Measurements from ENCODE around the gene ZNF747.

Gene ZNF747

DNA sequence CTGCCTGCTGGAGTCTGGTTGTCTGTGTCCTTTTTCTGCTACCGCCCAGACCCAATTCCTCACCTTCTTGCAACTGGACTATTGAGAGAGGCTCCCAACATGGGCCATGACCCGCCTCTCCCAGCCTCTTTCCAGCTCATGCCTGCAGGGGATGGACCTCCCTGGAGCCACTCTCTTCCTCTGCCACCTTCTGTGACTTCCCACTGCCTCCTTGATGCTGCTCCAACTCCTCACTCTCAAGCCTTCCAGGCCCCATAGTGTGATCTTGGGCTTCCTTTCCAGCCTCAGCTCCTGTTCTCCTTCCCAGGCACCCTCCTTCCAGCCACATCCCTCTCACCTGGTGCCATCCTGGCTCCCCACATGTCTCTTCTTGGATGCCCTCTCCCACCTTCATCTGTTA lies 19.4 kb downstream of the ZNF747 start:
- DNase-seq (ENCODE audit: low read depth), result no peak

DNA sequence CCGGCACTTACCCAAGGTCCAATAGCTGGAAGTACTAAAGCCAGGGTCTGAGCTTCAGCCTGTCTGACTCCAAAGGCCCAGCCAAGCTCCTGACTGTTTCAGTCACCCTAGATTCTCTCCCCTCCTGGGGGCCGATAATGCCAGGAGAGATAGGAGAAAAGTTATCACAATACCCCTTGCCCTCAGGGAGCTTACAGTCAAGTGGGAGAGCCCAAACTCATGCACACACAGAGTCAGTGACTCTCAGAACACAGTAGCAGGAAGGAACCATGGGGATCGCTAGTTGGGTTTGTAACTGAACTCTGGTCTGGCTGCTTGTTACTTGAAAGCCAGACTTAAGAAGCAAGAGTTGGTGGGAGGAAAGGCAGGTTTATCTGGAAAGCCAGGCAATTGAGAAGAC lies 23.1 kb downstream of the ZNF747 start:
- no peak for DNase-seq (ENCODE audit: low read depth)

DNA sequence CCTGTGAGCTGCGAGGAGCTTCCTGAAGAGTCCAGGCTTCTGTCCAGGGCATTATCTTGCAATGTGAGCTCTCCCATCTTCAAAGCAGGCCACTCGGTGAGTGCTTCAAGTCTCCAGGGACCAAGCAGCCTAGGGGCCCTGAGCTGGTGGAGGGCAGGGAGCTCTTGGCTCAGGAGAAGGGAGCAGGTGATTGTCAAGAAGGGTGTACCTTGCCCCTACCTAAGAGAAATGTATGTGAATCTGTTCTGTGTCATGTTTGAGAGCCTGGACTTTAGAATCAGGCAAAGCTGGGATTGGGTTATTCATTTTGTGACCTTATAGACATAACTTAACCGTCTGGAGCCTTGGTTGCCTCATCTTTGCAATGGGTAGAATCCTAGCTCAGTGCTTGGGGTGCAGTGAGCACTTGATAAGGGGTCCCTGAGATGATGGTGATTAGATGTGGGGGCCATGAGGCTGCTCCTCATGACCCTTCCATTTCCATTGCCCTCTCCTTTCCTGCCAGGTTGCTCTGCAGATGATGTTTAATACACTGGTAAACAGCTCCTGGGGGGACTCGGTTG lies 24.2 kb downstream of the ZNF747 start:
- no peak for DNase-seq (ENCODE audit: low read depth)

DNA sequence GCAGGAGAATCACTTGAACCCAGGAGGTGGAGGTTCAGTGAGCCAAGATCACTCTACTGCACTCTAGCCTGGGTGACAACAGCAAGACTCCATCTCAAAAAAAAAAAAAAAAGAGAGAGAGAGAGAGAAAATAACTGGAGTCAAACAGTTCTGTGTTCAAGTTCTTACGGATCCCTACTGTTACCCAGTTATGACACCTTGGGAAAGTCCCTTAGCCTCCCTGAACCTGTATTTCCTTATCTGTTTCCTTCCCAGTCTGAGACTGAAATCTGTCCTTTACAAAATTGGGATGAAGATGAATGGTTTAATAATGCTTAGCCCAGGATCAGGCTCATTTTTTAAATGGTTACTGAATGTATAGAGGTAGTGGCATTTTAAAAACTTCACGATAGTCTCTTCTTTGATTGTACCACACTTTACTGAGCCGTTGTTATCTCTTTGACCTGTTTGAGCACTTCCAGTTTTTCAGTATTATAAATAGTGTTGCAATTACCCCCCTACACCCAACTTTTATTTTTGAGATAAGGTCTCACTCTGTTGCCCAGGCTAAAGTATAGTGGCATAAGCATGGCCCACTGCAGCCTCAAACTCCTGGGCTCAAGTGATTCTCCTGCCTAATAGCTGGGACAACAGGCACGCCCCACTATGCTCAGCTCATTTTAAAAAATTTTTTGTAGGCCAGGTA lies 25.4 kb downstream of the ZNF747 start:
- DNase-seq (ENCODE audit: low read depth), result no peak

DNA sequence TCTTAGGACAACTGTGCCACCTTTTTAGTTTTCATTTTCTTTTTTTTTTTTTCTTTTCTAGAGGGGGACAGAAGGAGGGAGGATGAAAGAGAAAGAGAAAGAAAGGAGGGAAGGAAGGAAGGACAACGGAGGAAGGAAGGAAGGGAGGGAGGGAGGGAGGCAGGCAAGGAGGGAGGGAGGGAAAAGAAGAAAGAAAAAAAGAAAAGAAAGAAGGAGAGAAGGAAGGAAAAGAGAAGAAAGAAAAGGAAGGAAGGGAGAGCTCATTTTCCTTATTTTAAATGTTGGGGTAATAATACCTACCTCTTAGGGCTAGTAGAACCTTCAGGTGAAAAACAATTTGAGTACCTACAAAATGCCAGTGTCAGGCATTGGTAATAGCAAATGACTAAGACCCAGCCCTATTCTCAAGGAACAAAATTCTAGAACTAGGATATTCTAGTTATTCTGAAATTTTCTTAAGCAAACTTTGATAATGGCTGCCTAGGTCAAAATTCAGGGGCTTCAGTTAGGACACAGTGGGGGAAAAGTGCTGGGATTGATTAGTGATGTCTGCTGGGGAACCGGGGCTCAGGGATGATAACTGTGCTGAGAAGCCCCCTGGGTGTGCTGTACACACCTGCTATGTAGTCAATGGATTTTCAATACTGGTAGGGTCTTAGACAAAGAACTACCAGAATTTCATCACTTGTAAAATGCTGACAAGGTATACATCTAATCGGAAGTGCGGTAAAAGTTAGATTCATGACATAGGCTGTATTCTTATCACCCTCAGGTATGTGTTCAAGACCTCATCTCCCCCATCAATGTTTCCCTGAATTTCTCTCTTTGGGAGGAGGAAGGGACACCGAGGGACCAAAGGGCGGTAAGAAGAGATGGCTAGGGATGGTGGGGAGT lies 31.0 kb downstream of the ZNF747 start:
- DNase-seq (ENCODE audit: low read depth), result no peak

DNA sequence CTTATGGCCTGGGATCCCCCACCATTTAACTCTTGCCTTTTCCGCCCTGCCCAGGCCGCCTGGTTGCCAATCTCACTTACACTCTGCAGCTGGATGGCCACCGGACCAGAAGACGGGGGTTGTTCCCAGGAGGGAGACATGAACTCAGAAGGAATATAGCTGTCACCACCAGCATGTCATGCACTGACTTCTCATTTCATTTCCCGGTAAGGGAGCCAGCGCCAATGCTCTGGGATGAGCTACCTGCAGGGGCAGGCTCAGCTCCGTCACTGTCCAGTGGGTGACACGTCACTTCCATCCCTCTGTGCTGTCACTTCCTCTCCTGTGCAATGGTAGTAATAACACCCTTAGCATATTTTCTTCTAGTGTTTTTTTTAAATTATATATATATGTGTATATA lies 35.4 kb downstream of the ZNF747 start:
- no peak for DNase-seq (ENCODE audit: low read depth)

DNA sequence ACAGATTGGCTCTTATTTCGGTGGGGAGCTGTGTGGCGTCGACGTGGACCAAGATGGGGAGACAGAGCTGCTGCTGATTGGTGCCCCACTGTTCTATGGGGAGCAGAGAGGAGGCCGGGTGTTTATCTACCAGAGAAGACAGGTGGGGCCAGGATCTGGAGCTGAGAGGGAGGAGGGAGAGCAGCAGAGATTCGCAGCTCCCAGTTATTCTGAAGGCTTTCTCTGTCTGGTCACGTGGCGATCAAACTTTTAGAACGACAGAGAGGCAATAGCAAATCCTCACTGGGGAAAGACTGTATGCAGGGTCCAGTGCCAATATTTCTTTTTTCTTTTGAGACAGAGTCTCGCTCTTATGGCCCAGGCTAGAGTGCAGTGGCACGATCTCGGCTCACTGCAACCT lies 39.9 kb downstream of the ZNF747 start:
- DNase-seq (ENCODE audit: low read depth), result no peak

DNA sequence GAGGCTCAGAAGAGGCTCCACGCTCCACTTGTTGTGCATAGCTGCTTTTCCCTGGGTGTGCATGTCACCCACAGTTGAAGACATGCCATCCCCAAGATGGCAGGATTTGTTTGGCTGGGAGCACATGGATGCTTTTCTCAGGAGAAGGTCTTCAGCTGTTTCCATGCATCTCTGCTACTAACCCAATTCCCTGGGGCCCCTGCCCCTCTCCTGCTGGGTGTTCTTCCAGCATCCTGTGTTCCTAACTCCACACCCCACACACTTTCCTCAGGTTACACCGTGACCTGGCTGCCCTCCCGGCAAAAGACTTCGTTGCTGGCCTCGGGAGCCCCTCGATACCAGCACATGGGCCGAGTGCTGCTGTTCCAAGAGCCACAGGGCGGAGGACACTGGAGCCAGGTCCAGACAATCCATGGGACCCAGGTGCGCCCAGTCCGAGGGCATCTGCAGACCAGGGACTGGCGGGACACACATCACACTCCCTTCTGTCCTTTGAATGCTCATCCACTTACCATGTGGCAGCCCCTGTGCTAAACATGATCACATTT lies 40.6 kb downstream of the ZNF747 start:
- no peak for DNase-seq (ENCODE audit: low read depth)

DNA sequence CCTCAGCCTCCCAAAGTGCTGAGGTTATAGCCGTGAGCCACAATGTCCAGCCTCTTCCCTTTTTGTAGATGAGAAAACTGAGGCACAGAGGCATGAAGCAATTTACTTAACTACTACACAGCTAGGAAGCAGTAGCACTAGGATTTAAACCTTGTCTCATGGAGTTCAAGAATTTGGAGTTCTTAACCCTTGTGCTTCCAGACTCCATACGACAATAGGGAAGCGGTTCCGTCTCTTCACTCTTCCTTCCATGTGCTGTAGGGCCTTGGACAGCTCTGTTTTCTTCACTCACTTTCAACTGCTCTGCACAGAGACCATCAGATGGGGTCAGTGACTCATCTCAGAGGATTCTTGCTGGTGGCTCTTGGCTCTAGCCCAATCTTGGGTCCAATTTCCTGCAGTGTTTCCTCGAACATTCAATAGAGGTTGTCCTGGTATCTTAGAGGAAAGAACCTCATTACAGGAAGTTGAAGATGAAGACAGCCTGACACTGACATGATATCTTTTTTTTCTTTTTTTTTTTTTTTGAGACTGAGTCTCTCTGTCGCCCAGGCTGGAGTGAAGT lies 42.8 kb downstream of the ZNF747 start:
- DNase-seq (ENCODE audit: low read depth), result peak; percentile 17

DNA sequence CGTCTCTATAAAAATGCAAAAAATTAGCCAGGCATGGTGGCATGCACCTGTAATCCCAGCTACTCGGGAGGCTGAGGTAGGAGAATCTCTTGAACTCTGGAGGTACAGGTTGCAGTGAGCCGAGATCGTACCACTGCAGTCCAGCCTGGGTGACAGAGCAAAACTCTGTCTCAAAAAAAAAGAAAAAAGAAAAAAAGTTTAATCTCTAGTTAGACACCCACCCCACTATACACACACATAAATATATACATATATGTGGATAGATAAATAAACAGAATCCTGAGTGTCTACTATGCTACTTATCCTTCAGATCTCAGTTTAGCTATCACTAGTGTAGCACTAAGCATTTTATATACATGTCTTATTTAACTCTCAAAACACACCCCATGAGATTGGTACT lies 43.4 kb downstream of the ZNF747 start:
- no peak for DNase-seq (ENCODE audit: low read depth)

DNA sequence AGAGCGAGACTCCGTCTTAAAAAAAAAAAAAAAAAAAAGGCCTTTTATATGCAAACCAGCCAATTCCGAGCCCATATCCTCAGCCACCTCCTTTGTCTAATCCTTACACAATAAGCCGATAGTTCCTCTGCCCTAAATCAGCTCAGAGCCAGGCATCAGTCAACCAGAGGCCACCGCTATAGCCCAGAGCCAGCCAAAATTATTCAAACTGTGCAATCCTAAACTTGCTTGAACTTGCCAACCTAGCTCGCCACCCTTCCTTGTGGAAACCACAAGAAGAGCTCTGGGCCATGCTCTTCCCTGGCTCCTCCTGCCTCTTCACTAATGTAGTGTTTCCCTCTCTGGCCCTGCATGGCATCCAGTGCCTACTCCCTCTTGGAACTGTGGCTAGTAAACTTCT lies 44.4 kb downstream of the ZNF747 start:
- no peak for DNase-seq (ENCODE audit: low read depth)

DNA sequence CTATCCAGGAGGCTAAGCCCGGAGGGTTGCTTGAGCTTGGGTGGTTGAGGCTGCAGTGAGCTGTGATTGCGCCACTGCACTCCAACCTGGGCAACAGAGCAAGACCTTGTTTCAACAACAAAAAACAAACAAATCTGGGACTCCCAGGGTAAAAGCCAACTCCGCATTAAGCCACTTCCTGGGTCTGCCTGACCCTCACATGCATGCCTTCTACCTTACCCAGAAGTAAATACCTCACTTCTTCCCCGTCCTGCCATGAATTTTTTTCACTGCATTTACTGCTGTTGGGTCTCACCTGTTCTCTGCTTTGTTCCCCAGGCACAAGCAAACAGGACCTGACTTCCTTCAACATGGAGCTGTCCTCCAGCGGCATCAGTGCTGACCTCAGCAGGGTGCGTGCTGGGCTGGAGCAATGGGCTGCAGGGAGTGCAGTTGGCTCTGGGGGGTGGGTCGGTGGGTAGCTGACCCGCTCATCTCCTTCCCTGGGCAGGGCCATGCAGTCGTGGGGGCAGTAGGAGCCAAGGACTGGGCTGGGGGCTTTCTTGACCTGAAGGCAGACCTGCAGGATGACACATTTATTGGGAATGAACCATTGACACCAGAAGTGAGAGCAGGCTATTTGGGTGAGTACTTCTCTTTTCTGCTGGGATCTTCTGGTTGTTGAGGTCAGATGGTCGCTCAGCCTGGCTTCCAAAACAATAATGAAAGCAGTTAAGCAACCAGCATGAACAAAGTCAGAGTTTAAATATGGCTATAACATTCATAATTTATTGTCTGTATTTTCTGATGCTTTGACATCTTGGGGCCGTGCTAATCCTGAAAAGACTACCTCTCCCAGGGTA lies 45.7 kb downstream of the ZNF747 start:
- no peak for DNase-seq (ENCODE audit: low read depth)

DNA sequence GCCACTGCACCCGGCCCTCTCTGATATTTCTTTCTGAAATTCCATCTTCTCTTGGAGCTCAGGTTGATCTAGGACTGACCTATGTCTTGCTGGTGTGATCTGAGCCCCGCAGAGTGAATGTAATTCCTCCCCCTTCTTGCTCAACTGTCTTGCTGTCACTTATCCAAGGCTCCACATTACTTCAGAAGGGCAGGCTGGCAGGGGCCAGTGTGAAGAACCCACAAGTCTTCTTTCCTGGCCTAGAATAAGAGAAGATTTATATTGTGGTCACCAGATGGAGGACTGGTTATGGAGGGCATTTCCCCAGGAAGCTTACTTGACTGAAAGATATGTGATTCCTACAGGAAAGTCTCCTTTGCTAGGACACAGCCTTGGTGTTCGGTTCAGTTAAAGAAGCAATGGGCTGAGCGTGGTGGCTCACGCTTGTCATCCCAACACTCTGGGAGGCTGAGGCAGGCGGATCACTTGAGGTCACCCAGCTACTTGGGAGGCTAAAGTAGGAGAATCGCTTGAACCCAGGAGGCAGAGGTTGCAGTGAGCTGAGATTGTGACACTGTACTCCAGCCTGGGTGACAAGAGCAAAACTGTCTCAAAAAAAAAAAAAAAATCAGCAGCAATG lies 48.7 kb downstream of the ZNF747 start:
- DNase-seq (ENCODE audit: low read depth), result no peak

DNA sequence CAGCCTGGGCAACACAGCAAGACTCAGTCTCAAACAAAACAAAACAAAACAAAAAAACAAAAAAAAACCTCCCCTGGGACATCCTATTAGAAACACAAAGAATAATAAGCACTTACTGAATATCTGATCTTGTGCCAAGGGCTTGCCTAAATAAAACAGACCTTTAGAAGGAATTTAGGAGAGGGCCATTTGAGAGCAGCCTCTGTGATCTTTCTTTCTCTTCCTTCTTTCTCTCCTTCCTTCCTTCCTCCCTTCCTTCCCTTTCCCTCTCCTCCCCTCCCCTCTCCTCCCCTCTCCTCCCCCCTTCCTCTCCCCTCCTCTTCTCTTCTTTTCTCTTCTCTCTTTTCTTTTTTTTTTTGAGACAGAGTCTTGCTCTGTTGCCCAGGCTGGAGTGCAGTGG lies 49.8 kb downstream of the ZNF747 start:
- no peak for DNase-seq (ENCODE audit: low read depth)

DNA sequence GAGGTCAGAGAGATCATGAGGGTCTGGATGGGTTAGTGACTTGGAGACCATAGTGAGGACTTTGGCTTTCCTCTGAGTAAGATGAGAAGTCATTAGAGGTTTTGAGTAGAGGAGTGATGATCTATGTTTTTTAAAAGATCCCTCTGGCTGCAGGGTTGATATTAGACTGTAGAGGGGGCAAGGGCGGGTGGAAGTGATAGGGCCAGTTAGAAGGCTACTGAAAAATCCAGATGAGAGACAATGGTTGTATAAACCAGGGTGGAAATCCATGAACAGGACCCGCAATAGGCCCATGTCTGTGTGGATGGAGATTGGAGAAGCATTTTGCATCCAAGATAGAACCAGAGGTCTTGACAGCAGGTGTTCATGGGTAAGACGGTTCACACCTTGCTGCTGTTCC lies 52.3 kb downstream of the ZNF747 start:
- no peak for DNase-seq (ENCODE audit: low read depth)

DNA sequence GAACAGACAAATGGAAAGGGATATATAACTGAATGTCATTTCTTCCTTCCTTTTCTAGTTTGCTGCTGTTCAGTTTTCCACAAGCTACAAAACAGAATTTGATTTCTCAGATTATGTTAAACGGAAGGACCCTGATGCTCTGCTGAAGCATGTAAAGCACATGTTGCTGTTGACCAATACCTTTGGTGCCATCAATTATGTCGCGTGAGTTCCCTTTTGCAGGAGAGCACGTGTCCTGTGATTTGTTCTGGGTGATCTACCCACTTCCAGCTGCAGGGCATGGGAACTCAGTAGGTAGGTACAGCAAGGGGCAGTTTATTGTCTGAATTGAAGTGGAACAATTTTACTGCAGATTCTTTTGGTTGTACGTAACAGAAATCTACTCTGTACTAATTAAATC lies 53.3 kb downstream of the ZNF747 start:
- no peak for DNase-seq (ENCODE audit: low read depth)

Measured in activated T-cell treated with anti-CD3 and anti-CD28 coated beads for 1 hour (primary cell).